Left ventricle myocardium inferior (tissue), 1 donor: ENCODE data around the gene CCDC90B. TPM values are rescaled to one million over a fixed set of nuclear protein-coding genes. Genes with fewer than 3 reads are reported as not detected.
"Not testable (repeated sequence)": the region's sequence is repeated elsewhere in the genome, so short reads cannot be mapped to it uniquely, and the experiment has no call there.

Source experiments
- DNase-seq: peaks from one replicate; pipeline ENCODE4 v3.0.0-alpha.2; 2020
- H3K27ac ChIP-seq: fragments of 200-600 bp; replicated peaks from 2 replicates; pipeline ENCODE4 v1.8.0; 2021
- H3K27me3 ChIP-seq: fragments of 200-600 bp; 2 replicates; pipeline ENCODE4 v1.8.0; 2021; ENCODE audit warnings: low read depth
- H3K36me3 ChIP-seq: fragments of 200-600 bp; 2 replicates; pipeline ENCODE4 v1.8.0; 2021
- H3K4me1 ChIP-seq: fragments of 200-600 bp; 2 replicates; pipeline ENCODE4 v1.8.0; 2021
- H3K4me3 ChIP-seq: fragments of 200-600 bp; 2 replicates; pipeline ENCODE4 v1.8.0; 2021; ENCODE audit warnings: mild to moderate bottlenecking, moderate library complexity
- H3K9me3 ChIP-seq: fragments of 200-600 bp; replicated peaks from 2 replicates; pipeline ENCODE4 v1.8.0; 2021
- CTCF ChIP-seq: fragments of 200-600 bp; IDR thresholded peaks from 2 replicates; pipeline ENCODE4 v1.8.0; 2021; ENCODE audit warnings: antibody characterized with exemption, mild to moderate bottlenecking, borderline replicate concordance
- intact Hi-C: fragments of 100-400 bp; cut with micrococcal nuclease; formaldehyde crosslinking; loops from one replicate; pipeline ENCODE4 v1.11.0; 2022
- total RNA-seq: library from RNA; stranded (reverse); fragmentation: NEBNext Ultra II Directional; extraction: Animal tissue kit (Norgen Biotek cat#: 25700); gene quantifications from one replicate; pipeline ENCODE4 v1.2.1, GENCODE V29; 2021
- donor health status: DM: no; HTN: yes; CAD: no; lungs with severe emphysema.

Gene CCDC90B
- total RNA-seq, 1 donor from 2014 or later: 24.0 TPM

GRCh38 chr11:83318931-83319330 lies 32.8 kb upstream of the CCDC90B start:
- no peak for TF ChIP-seq CTCF
- no peak overlapping the region for H3K27ac ChIP-seq
- H3K9me3 ChIP-seq: no peaks in the 10 kb centered on the region
- intact Hi-C loops: no loop called here
- no peaks in the 10 kb centered on the region for H3K36me3 ChIP-seq
- no peak for DNase-seq
- H3K4me1 ChIP-seq: no peaks in the 10 kb centered on the region
- H3K27me3 ChIP-seq: no peaks in the 10 kb centered on the region
- no peak overlapping the region for H3K4me3 ChIP-seq

- intact Hi-C loops: no loop called here
- Histone ChIP-seq H3K27me3 (no peaks in the 10 kb centered on the region), H3K27ac (no peak overlapping the region), H3K4me3 (no peak overlapping the region), H3K4me1 (no peaks in the 10 kb centered on the region), H3K9me3 (no peaks in the 10 kb centered on the region), H3K36me3 (no peaks in the 10 kb centered on the region)
- no peak for DNase-seq
- no peak for TF ChIP-seq CTCF
These were observed 31.9 kb upstream of the CCDC90B start for GRCh38 chr11:83317757-83318690.

- H3K9me3 ChIP-seq, intact Hi-C loops, DNase-seq: not testable (repeated sequence)
These were observed 30.7 kb upstream of the CCDC90B start for GRCh38 chr11:83316897-83317268.

DNA sequence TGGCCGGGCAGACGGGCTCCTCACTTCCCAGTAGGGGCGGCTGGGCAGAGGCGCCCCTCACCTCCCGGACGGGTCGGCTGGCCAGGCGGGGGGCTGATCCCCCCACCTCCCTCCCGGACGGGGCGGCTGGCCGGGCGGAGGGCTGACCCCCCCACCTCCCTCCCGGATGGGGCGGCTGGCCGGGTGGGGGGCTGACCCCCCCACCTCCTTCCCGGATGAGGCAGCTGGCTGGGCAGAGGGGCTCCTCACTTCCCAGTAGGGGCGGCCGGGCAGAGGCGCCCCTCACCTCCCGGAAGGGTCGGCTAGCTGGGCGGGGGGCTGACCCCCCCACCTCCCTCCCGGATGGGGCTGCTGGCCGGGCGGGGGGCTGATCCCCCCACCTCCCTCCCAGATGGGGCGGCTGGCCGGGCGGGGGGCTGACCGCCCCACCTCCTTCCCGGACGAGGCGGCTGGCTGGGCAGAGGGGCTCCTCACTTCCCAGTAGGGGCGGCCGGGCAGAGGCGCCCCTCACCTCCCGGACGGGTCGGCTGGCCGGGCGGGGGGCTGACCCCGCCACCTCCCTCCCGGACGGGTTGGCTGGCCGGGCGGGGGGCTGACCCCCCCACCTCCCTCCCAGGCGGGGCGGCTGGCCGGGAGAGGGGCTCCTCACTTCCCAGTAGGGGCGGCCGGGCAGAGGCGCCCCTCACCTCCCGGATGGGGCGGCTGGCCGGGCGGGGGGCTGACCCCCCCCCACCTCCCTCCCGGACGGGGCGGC lies 30.2 kb upstream of the CCDC90B start:
- DNase-seq, H3K27ac ChIP-seq, intact Hi-C loops, H3K36me3 ChIP-seq, H3K27me3 ChIP-seq, H3K9me3 ChIP-seq, H3K4me1 ChIP-seq, H3K4me3 ChIP-seq: not testable (repeated sequence)

More at GRCh38 chr11:83316897-83317268, 30.7 kb upstream of the CCDC90B start:
- not testable (repeated sequence) for H3K27me3 ChIP-seq, H3K4me3 ChIP-seq, H3K4me1 ChIP-seq, H3K27ac ChIP-seq, H3K36me3 ChIP-seq

- Histone ChIP-seq H3K27me3 (no peaks in the 10 kb centered on the region), H3K4me1 (no peaks in the 10 kb centered on the region), H3K4me3 (no peak overlapping the region), H3K36me3 (no peaks in the 10 kb centered on the region), H3K9me3 (no peaks in the 10 kb centered on the region), H3K27ac (no peak overlapping the region)
- no peak for DNase-seq
- no peak for TF ChIP-seq CTCF
- intact Hi-C loops: no loop called here
These were observed 26.3 kb upstream of the CCDC90B start for GRCh38 chr11:83312430-83312829.

DNA sequence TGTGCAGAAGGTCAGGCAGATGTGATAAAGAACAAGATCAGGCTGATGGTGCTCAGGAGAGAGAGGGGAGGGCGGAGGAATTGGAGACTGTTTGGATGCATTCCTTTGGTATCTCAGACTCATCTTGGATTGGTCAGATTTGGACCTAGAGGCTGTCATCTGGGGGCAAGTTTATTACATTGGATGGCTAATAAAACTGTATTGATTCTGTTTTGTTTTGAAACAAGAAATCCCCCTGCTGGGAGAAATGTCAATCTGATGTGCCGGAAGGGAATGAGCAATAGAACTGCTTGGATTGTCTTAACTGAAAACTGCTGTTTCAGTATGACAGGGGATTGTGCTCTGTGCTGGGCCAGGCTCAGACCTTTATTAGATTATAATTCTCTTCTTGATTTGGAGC lies 25.5 kb upstream of the CCDC90B start:
- intact Hi-C loops: no loop called here
- H3K4me3 ChIP-seq: no peak overlapping the region
- no peaks in the 10 kb centered on the region for H3K36me3 ChIP-seq
- no peak for TF ChIP-seq CTCF
- H3K9me3 ChIP-seq: no peaks in the 10 kb centered on the region
- no peak for DNase-seq
- H3K4me1 ChIP-seq: no peaks in the 10 kb centered on the region
- H3K27ac ChIP-seq: no peak overlapping the region
- H3K27me3 ChIP-seq: no peaks in the 10 kb centered on the region
